ENCODE measurements around the gene GSK3A. TPM values are rescaled to one million over a fixed set of nuclear protein-coding genes. Genes with fewer than 3 reads are reported as not detected.

GSK3A gene
- total and polyA plus RNA-seq, 9 of the 15 experiments (the other 6 are each of a cell fraction or from before 2014, with no cell fraction given), result 0.62 to 90.7 (median 33.3) TPM

DNA sequence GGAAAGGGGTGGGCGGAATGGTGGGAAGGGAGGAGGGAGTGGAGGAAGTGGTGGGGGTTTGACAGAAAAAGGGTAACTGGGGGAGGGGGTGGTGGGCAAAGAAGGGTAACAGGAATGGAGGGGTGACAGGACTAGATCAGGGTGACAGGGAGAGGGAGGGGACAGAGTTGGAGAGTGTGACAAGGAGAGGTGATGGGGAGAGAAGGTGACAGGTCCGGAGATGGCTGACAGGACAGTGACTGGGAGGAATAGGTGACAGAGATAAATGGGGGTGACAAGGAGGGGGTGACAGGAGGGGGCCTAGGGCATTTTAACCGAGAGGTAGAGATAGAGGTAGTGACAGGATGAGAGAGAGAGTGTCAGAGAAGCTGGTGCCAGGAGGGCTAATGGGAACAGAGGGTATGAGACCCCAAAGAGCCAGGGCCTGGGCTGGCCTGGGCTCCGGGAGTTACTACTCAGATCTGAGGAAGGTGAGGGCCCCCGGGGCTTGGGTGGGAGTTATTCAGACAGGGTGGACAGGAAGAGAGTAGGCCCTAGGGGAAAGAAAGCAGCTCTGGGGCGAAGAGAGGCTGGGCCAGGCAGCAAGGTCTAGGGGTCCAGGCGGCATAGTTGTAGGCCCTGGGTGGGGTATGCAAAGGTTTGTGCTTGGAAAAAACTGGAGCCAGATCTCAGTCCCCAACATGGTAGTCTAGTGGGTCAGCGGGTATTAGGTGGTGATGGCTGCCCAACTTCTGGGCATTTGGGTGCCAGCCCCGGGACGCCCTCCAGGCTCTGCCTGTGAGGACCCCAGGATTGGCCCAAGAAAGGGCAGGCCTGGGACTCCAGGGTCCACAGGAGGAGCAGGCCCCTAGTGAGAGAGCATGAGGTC, 27.3 kb upstream of the GSK3A start (continued):
- TF ChIP-seq, protein P1, sequence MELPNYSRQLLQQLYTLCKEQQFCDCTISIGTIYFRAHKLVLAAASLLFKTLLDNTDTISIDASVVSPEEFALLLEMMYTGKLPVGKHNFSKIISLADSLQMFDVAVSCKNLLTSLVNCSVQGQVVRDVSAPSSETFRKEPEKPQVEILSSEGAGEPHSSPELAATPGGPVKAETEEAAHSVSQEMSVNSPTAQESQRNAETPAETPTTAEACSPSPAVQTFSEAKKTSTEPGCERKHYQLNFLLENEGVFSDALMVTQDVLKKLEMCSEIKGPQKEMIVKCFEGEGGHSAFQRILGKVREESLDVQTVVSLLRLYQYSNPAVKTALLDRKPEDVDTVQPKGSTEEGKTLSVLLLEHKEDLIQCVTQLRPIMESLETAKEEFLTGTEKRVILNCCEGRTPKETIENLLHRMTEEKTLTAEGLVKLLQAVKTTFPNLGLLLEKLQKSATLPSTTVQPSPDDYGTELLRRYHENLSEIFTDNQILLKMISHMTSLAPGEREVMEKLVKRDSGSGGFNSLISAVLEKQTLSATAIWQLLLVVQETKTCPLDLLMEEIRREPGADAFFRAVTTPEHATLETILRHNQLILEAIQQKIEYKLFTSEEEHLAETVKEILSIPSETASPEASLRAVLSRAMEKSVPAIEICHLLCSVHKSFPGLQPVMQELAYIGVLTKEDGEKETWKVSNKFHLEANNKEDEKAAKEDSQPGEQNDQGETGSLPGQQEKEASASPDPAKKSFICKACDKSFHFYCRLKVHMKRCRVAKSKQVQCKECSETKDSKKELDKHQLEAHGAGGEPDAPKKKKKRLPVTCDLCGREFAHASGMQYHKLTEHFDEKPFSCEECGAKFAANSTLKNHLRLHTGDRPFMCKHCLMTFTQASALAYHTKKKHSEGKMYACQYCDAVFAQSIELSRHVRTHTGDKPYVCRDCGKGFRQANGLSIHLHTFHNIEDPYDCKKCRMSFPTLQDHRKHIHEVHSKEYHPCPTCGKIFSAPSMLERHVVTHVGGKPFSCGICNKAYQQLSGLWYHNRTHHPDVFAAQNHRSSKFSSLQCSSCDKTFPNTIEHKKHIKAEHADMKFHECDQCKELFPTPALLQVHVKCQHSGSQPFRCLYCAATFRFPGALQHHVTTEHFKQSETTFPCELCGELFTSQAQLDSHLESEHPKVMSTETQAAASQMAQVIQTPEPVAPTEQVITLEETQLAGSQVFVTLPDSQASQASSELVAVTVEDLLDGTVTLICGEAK (IDR thresholded peaks at IDR 0.05), result no peak
- TF ChIP-seq, protein P1 (CRISPR knock-in tag; IDR thresholded peaks at IDR 0.05), result no peak
- no peak for TF ChIP-seq STAT5A (IDR thresholded peaks at IDR 0.05; ENCODE audit: borderline replicate concordance, low read length)
- TF ChIP-seq, protein P2, sequence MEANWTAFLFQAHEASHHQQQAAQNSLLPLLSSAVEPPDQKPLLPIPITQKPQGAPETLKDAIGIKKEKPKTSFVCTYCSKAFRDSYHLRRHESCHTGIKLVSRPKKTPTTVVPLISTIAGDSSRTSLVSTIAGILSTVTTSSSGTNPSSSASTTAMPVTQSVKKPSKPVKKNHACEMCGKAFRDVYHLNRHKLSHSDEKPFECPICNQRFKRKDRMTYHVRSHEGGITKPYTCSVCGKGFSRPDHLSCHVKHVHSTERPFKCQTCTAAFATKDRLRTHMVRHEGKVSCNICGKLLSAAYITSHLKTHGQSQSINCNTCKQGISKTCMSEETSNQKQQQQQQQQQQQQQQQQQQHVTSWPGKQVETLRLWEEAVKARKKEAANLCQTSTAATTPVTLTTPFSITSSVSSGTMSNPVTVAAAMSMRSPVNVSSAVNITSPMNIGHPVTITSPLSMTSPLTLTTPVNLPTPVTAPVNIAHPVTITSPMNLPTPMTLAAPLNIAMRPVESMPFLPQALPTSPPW (CRISPR knock-in tag; IDR thresholded peaks at IDR 0.05), result 0 out of 2 replicates have a peak, but pooled peaks have one; percentile 23
- TF ChIP-seq NFATC3 (IDR thresholded peaks at IDR 0.05), result no peak
- TF ChIP-seq ZBTB17 (CRISPR knock-in tag; IDR thresholded peaks at IDR 0.05), result no peak
- TF ChIP-seq, protein P3, sequence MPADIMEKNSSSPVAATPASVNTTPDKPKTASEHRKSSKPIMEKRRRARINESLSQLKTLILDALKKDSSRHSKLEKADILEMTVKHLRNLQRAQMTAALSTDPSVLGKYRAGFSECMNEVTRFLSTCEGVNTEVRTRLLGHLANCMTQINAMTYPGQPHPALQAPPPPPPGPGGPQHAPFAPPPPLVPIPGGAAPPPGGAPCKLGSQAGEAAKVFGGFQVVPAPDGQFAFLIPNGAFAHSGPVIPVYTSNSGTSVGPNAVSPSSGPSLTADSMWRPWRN (IDR thresholded peaks at IDR 0.05; ENCODE audit: low read depth), result no peak
- no peak for TF ChIP-seq WHSC1 (IDR thresholded peaks at IDR 0.05; ENCODE audit: low read length)
- no peak for TF ChIP-seq RAD21 (CRISPR knock-in tag; conservative IDR thresholded peaks at IDR 0.05 in 1 of 2, IDR thresholded peaks at IDR 0.05 in 1 of 2)
- TF ChIP-seq HSF4 (CRISPR knock-in tag; IDR thresholded peaks at IDR 0.05; ENCODE audit: borderline replicate concordance), result no peak
- TF ChIP-seq FOS (IDR thresholded peaks at IDR 0.05; ENCODE audit: extremely low read depth, insufficient read length), result no peak
- TF ChIP-seq, protein P4, sequence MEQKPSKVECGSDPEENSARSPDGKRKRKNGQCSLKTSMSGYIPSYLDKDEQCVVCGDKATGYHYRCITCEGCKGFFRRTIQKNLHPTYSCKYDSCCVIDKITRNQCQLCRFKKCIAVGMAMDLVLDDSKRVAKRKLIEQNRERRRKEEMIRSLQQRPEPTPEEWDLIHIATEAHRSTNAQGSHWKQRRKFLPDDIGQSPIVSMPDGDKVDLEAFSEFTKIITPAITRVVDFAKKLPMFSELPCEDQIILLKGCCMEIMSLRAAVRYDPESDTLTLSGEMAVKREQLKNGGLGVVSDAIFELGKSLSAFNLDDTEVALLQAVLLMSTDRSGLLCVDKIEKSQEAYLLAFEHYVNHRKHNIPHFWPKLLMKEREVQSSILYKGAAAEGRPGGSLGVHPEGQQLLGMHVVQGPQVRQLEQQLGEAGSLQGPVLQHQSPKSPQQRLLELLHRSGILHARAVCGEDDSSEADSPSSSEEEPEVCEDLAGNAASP (IDR thresholded peaks at IDR 0.05), result no peak
- TF ChIP-seq TCF3 (CRISPR knock-in tag; IDR thresholded peaks at IDR 0.05), result no peak
- no peak for TF ChIP-seq RFX1 (IDR thresholded peaks at IDR 0.05)
- TF ChIP-seq SRSF1 (IDR thresholded peaks at IDR 0.05; ENCODE audit: low read depth, low read length), result no peak
